Superior temporal gyrus (tissue), 1 donor: Measurements from ENCODE around the gene RARA.
"Not testable (repeated sequence)": the region's sequence is repeated elsewhere in the genome, so short reads cannot be mapped to it uniquely, and the experiment has no call there.

Experiments used
- DNase-seq: peaks from one replicate; pipeline ENCODE4 v3.0.0-alpha.2; 2016; ENCODE audit errors: extremely low spot score

Gene RARA

DNA sequence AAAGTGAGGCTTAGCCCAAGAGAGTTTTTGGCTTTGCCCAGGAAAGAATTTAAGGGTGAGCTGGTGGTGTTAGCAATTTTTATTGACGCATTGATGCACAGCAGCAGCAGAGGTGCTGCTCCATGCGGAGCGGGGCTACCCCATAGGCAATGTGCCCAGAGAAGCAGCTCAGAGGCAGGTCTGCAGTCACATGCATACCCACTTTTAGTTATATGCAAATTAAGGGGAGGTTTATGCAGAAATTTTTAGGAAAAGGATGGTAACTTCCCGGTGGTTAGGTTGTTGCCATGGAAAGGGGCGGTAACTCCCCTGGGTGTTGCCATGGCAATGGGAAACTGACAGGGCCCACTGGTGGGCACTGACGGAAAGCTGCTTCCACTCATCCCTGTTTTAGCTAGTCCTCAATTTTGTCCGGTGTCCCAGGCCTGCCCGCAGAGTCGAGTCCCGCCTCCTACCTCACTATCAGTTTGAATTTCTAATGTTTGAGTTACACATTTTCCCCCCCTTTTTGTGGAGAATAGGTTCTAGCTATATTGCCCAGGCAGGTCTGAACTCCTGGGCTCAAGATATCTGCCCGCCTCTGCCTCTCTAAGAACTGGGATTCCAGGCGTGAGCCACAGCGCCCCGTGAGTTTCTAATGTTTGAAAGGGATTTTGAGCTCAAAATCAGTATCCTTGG, 66.0 kb downstream of the RARA start:
- no peak for DNase-seq

DNA sequence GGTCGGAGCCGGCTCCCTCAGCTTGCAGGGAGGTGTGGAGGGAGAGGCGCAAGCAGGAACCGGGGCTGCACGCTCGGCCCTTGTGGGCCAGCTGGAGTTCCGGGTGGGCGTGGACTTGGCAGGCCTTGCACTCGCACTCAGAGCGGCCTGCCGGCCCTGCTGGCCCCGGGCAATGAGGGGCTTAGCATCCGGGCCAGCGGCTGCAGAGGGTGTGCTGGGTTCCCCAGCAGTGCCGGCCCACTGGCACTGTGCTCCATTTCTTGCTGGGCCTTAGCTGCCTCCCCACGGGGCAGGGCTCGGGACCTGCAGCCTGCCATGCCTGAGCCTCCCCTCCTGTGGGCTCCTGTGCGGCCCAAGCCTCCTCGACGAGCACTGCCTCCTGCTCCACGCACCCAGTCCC, 66.8 kb downstream of the RARA start:
- DNase-seq = not testable (repeated sequence)

- DNase-seq = not testable (repeated sequence)
These were observed 67.6 kb downstream of the RARA start for GRCh38 chr17:40376541-40376940.

DNA sequence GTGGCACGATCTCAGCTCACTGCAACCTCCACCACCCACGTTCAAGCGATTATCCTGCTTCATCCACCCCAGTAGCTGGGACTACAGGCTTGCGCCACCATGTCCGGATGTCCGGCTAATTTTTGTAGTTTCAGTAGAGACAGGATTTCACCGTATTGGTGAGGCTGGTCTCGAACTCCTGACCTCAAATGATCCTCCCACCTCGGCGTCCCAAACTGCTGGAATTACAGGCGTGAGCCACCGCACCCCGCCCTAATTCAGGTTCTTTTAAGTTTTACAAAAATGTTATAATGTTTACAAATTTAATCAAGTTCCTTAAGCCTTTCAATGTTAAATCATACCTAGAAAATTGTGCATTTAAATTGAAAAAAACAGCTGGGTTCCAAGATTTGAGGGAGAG, 68.9 kb downstream of the RARA start:
- no peak for DNase-seq

DNA sequence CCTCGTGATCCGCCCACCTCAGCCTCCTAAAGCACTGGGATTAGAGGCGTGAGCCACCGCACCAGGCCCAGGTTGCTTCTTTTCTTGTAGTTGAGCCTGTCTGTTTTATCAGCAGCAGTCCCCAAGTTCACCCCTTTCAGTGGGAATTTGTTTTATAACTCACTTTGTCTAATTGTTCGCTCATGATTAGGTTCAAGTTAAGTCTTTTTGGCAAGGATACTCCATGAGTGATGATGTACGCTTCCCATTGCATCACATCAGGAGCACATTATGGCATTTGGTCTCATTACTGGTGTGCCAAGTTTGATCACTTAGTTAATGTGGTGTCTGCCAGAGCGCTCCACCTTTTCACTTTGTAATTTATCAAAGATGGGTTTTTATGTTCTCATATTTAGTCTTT, 70.0 kb downstream of the RARA start:
- DNase-seq = no peak

GRCh38 chr17:40382251-40382650, 73.3 kb downstream of the RARA start:
- DNase-seq = no peak

GRCh38 chr17:40386555-40386954, 77.6 kb downstream of the RARA start:
- not testable (repeated sequence) for DNase-seq

GRCh38 chr17:40399185-40399584, 90.2 kb downstream of the RARA start:
- DNase-seq = peak; percentile 84

- DNase-seq = no peak
These were observed 93.7 kb downstream of the RARA start for GRCh38 chr17:40402668-40403067.

- no peak for DNase-seq
These were observed 95.0 kb downstream of the RARA start for GRCh38 chr17:40404003-40404402.
